Stimulated activated naive CD8-positive, alpha-beta T cell treated with anti-CD3 and anti-CD28 coated beads, Interleukin-15, Interleukin-2, amounts not matched to agents 100 ng/mL and 50 ng/mL, for 24 hours (primary cell): Measurements from ENCODE around the gene HNRNPF.
"Not testable (repeated sequence)": the region's sequence is repeated elsewhere in the genome, so short reads cannot be mapped to it uniquely, and the experiment has no call there.

ENCODE experiments used
- H3K27ac Mint-ChIP-seq: one replicate; pipeline ENCODE4 v1.8.0; 2021; ENCODE audit warnings: mild to moderate bottlenecking, mixed read lengths
- H3K27me3 Mint-ChIP-seq: one replicate; pipeline ENCODE4 v1.8.0; 2021; ENCODE audit warnings: mixed read lengths
- H3K36me3 Mint-ChIP-seq: one replicate; pipeline ENCODE4 v1.8.0; 2021; ENCODE audit warnings: low read depth, mixed read lengths
- H3K4me1 Mint-ChIP-seq: one replicate; pipeline ENCODE4 v1.8.0; 2021; ENCODE audit warnings: low read depth, mixed read lengths
- H3K4me3 Mint-ChIP-seq: one replicate; pipeline ENCODE4 v1.8.0; 2021; ENCODE audit warnings: mild to moderate bottlenecking, mixed read lengths
- H3K9me3 Mint-ChIP-seq: one replicate; pipeline ENCODE4 v1.8.0; 2021; ENCODE audit warnings: mixed read lengths

HNRNPF gene

GRCh38 chr10:43394868-43395267 lies 14.1 kb downstream of the HNRNPF start:
- Mint-ChIP-seq H3K27me3 (no peaks in the 10 kb centered on the region), H3K9me3 (no peaks in the 10 kb centered on the region), H3K4me1 (peaks cover 77% of the 10 kb centered on the region), H3K4me3 (peak overlapping the region; percentile 88), H3K36me3 (peaks cover 85% of the 10 kb centered on the region), H3K27ac (peak overlapping the region; percentile 92)

GRCh38 chr10:43393606-43394360 lies 15.2 kb downstream of the HNRNPF start:
- Mint-ChIP-seq H3K4me3 (peak overlapping the region; percentile 42), H3K27ac (peak overlapping the region; percentile 89), H3K36me3 (peaks cover 86% of the 10 kb centered on the region)

GRCh38 chr10:43393186-43393585 lies 15.8 kb downstream of the HNRNPF start:
- peaks cover 89% of the 10 kb centered on the region for H3K36me3 Mint-ChIP-seq
- not testable (repeated sequence) for H3K27me3 Mint-ChIP-seq, H3K9me3 Mint-ChIP-seq
- peak overlapping the region; percentile 33 for H3K4me3 Mint-ChIP-seq
- peak overlapping the region; percentile 89 for H3K27ac Mint-ChIP-seq
- H3K4me1 Mint-ChIP-seq = peaks cover 80% of the 10 kb centered on the region

More at GRCh38 chr10:43393606-43394360, 15.2 kb downstream of the HNRNPF start:
- no peaks in the 10 kb centered on the region for H3K9me3 Mint-ChIP-seq
- no peaks in the 10 kb centered on the region for H3K27me3 Mint-ChIP-seq
- H3K4me1 Mint-ChIP-seq = peaks cover 78% of the 10 kb centered on the region

GRCh38 chr10:43392748-43393147 lies 16.2 kb downstream of the HNRNPF start:
- Mint-ChIP-seq H3K27me3 (no peaks in the 10 kb centered on the region), H3K9me3 (no peaks in the 10 kb centered on the region), H3K27ac (peak overlapping the region; percentile 89), H3K4me3 (peak overlapping the region; percentile 33), H3K4me1 (peaks cover 78% of the 10 kb centered on the region), H3K36me3 (peaks cover 90% of the 10 kb centered on the region)

- peak overlapping the region; percentile 69 for H3K27ac Mint-ChIP-seq
These were observed 17.5 kb downstream of the HNRNPF start for GRCh38 chr10:43391496-43391895.

GRCh38 chr10:43390759-43391158 lies 18.2 kb downstream of the HNRNPF start:
- Mint-ChIP-seq H3K27ac (peak overlapping the region; percentile 88), H3K36me3 (peaks cover 96% of the 10 kb centered on the region)

More at GRCh38 chr10:43391496-43391895, 17.5 kb downstream of the HNRNPF start:
- Mint-ChIP-seq H3K9me3 (no peaks in the 10 kb centered on the region), H3K36me3 (peaks cover 96% of the 10 kb centered on the region), H3K27me3 (no peaks in the 10 kb centered on the region), H3K4me3 (peak overlapping the region; percentile 11), H3K4me1 (peaks cover 82% of the 10 kb centered on the region)

GRCh38 chr10:43390333-43390732 lies 18.7 kb downstream of the HNRNPF start:
- no peaks in the 10 kb centered on the region for H3K9me3 Mint-ChIP-seq
- H3K36me3 Mint-ChIP-seq = peaks cover 94% of the 10 kb centered on the region
- H3K4me1 Mint-ChIP-seq = peaks cover 79% of the 10 kb centered on the region
- H3K4me3 Mint-ChIP-seq = peak overlapping the region; percentile 23
- peak overlapping the region; percentile 88 for H3K27ac Mint-ChIP-seq
- no peaks in the 10 kb centered on the region for H3K27me3 Mint-ChIP-seq

More at GRCh38 chr10:43390759-43391158, 18.2 kb downstream of the HNRNPF start:
- Mint-ChIP-seq H3K4me3 (peak overlapping the region; percentile 23), H3K4me1 (peaks cover 83% of the 10 kb centered on the region), H3K27me3 (no peaks in the 10 kb centered on the region), H3K9me3 (no peaks in the 10 kb centered on the region)

GRCh38 chr10:43389867-43390266 lies 19.1 kb downstream of the HNRNPF start:
- Mint-ChIP-seq H3K9me3 (no peaks in the 10 kb centered on the region), H3K4me3 (no peak overlapping the region), H3K27me3 (no peaks in the 10 kb centered on the region), H3K4me1 (peaks cover 74% of the 10 kb centered on the region), H3K36me3 (peaks cover 90% of the 10 kb centered on the region), H3K27ac (peak overlapping the region; percentile 88)

- Mint-ChIP-seq H3K27ac (peak overlapping the region; percentile 75), H3K4me1 (peaks cover 54% of the 10 kb centered on the region), H3K27me3 (no peaks in the 10 kb centered on the region), H3K4me3 (no peak overlapping the region), H3K9me3 (no peaks in the 10 kb centered on the region), H3K36me3 (peaks cover 69% of the 10 kb centered on the region)
These were observed 21.3 kb downstream of the HNRNPF start for GRCh38 chr10:43387678-43388032.

- Mint-ChIP-seq H3K27ac (peak overlapping the region; percentile 75), H3K9me3 (no peaks in the 10 kb centered on the region), H3K4me3 (no peak overlapping the region), H3K36me3 (peaks cover 64% of the 10 kb centered on the region), H3K4me1 (peaks cover 49% of the 10 kb centered on the region), H3K27me3 (no peaks in the 10 kb centered on the region)
These were observed 21.9 kb downstream of the HNRNPF start for GRCh38 chr10:43386981-43387677.

- Mint-ChIP-seq H3K9me3 (no peaks in the 10 kb centered on the region), H3K4me3 (no peak overlapping the region), H3K27me3 (no peaks in the 10 kb centered on the region), H3K27ac (peak overlapping the region; percentile 63), H3K4me1 (peaks cover 46% of the 10 kb centered on the region), H3K36me3 (peaks cover 60% of the 10 kb centered on the region)
These were observed 22.4 kb downstream of the HNRNPF start for GRCh38 chr10:43386549-43386948.

GRCh38 chr10:43385412-43386004 lies 23.5 kb downstream of the HNRNPF start:
- Mint-ChIP-seq H3K4me1 (peaks cover 37% of the 10 kb centered on the region), H3K27me3 (no peaks in the 10 kb centered on the region), H3K4me3 (no peak overlapping the region), H3K27ac (no peak overlapping the region), H3K9me3 (no peaks in the 10 kb centered on the region), H3K36me3 (peaks cover 50% of the 10 kb centered on the region)

GRCh38 chr10:43384252-43385221 lies 24.4 kb downstream of the HNRNPF start:
- no peaks in the 10 kb centered on the region for H3K9me3 Mint-ChIP-seq
- H3K27ac Mint-ChIP-seq = peak overlapping the region; percentile 42
- no peak overlapping the region for H3K4me3 Mint-ChIP-seq
- peaks cover 27% of the 10 kb centered on the region for H3K4me1 Mint-ChIP-seq
- H3K36me3 Mint-ChIP-seq = peaks cover 40% of the 10 kb centered on the region
- no peaks in the 10 kb centered on the region for H3K27me3 Mint-ChIP-seq

GRCh38 chr10:43383204-43383971 lies 25.6 kb downstream of the HNRNPF start:
- no peak overlapping the region for H3K27ac Mint-ChIP-seq
- H3K4me1 Mint-ChIP-seq = peaks cover 17% of the 10 kb centered on the region
- no peaks in the 10 kb centered on the region for H3K9me3 Mint-ChIP-seq
- H3K27me3 Mint-ChIP-seq = no peaks in the 10 kb centered on the region
- no peak overlapping the region for H3K4me3 Mint-ChIP-seq
- peaks cover 29% of the 10 kb centered on the region for H3K36me3 Mint-ChIP-seq
